HEK293T (cell line): Measurements from ENCODE around the gene MRTO4.

Source experiments
- CTCF ChIA-PET: fragments of 350-600 bp; formaldehyde crosslinking; extraction: SDS; loops from one replicate; lab custom pipeline; 2021; ENCODE audit warnings: antibody characterized with exemption, inconsistent platforms; lab: Yijun Ruan, JAX
- POLR2A ChIA-PET: fragments of 350-600 bp; formaldehyde crosslinking; extraction: SDS; loops from one replicate; lab custom pipeline; 2020; ENCODE audit warnings: antibody characterized with exemption, inconsistent platforms; lab: Yijun Ruan, JAX
- DNase-seq: peaks from one replicate; pipeline ENCODE4 v3.0.0; 2012; ENCODE audit warnings: mixed read lengths; ENCODE audit errors: extremely low spot score
- ARNT ChIP-seq: fragments of 450-650 bp; IDR thresholded peaks from 2 replicates; pipeline ENCODE4 v1.6.1; 2017; ENCODE audit warnings: mild to moderate bottlenecking
- BHLHE40 ChIP-seq: fragments of 450-650 bp; IDR thresholded peaks from 2 replicates; pipeline ENCODE4 v1.6.1; 2016; ENCODE audit warnings: mild to moderate bottlenecking, moderate library complexity, borderline replicate concordance
- CTBP1 ChIP-seq: fragments of 450-650 bp; IDR thresholded peaks from 2 replicates; pipeline ENCODE4 v1.6.1; 2016; ENCODE audit warnings: borderline replicate concordance
- ELF4 ChIP-seq: fragments of 450-650 bp; IDR thresholded peaks from 2 replicates; pipeline ENCODE4 v1.6.1; 2017; ENCODE audit warnings: antibody characterized with exemption
- FOXA1 ChIP-seq: fragments of 450-650 bp; IDR thresholded peaks from 2 replicates; pipeline ENCODE4 v1.6.1; 2016; ENCODE audit warnings: mild to moderate bottlenecking
- FOXK2 ChIP-seq: fragments of 450-650 bp; IDR thresholded peaks from 2 replicates; pipeline ENCODE4 v1.6.1; 2016; ENCODE audit warnings: mild to moderate bottlenecking
- FOXM1 ChIP-seq: fragments of 450-650 bp; IDR thresholded peaks from 2 replicates; pipeline ENCODE4 v1.6.1; 2017; ENCODE audit warnings: mild to moderate bottlenecking, borderline replicate concordance
- HDGF ChIP-seq: fragments of 450-650 bp; IDR thresholded peaks from 2 replicates; pipeline ENCODE4 v1.6.1; 2017; ENCODE audit warnings: antibody characterized with exemption, borderline replicate concordance
- L3MBTL2 ChIP-seq: fragments of 450-650 bp; conservative IDR thresholded peaks from 2 replicates; pipeline ENCODE4 v1.6.1; 2016; ENCODE audit warnings: mild to moderate bottlenecking
- LEF1 ChIP-seq: fragments of 450-650 bp; IDR thresholded peaks from 2 replicates; pipeline ENCODE4 v1.6.1; 2017; ENCODE audit warnings: mild to moderate bottlenecking, borderline replicate concordance
- NFRKB ChIP-seq: fragments of 450-650 bp; IDR thresholded peaks from 2 replicates; pipeline ENCODE4 v1.6.1; 2016; ENCODE audit warnings: mild to moderate bottlenecking, moderate library complexity
- SP1 ChIP-seq: fragments of 450-650 bp; IDR thresholded peaks from 2 replicates; pipeline ENCODE4 v1.6.1; 2017
- SUZ12 ChIP-seq: fragments of 450-650 bp; IDR thresholded peaks from 2 replicates; pipeline ENCODE4 v1.6.1; 2016; ENCODE audit warnings: mild to moderate bottlenecking
- TARDBP ChIP-seq: fragments of 450-650 bp; IDR thresholded peaks from 2 replicates; pipeline ENCODE4 v1.6.1; 2016
- ZNF384 ChIP-seq: fragments of 450-650 bp; IDR thresholded peaks from 2 replicates; pipeline ENCODE4 v1.6.1; 2016
- TF ChIP-seq, protein P1 (sequence below): fragments of 450-650 bp; IDR thresholded peaks from 2 replicates; pipeline ENCODE4 v1.6.1; 2016

MRTO4 gene

DNA sequence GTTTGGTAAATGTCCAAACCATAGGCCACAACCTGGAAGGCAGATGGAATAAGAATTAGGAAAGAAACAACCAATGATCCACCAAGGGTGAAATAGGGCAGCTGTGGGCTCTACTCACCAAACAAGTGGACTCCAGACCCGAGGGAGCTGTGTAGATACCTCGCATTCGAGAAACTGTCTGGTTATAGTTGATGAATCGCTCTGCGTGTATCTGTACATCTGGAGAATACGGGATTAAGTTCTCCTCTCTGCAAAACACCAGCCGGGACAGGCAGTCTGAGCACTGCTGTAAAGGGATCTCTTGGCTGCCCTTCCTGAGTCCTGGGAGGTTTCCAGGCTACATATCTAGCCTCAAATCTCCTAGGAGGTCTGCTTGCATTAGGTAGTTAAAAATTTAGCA lies 32.2 kb upstream of the MRTO4 start:
- CTCF ChIA-PET, result no interaction called here
- TF ChIP-seq SP1, result no peak
- TF ChIP-seq FOXK2, result no peak
- TF ChIP-seq LEF1, result no peak
- TF ChIP-seq, protein P1, sequence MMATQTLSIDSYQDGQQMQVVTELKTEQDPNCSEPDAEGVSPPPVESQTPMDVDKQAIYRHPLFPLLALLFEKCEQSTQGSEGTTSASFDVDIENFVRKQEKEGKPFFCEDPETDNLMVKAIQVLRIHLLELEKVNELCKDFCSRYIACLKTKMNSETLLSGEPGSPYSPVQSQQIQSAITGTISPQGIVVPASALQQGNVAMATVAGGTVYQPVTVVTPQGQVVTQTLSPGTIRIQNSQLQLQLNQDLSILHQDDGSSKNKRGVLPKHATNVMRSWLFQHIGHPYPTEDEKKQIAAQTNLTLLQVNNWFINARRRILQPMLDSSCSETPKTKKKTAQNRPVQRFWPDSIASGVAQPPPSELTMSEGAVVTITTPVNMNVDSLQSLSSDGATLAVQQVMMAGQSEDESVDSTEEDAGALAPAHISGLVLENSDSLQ, result no peak
- TF ChIP-seq ARNT, result no peak
- TF ChIP-seq FOXM1, result no peak
- no peak for TF ChIP-seq BHLHE40
- TF ChIP-seq TARDBP, result no peak
- no peak for TF ChIP-seq CTBP1
- TF ChIP-seq FOXA1, result no peak
- no peak for TF ChIP-seq HDGF
- no peak for TF ChIP-seq NFRKB
- TF ChIP-seq ELF4, result no peak
- no peak for TF ChIP-seq SUZ12
- TF ChIP-seq L3MBTL2, result no peak
- no peak for TF ChIP-seq ZNF384
- POLR2A ChIA-PET, result interaction anchor here (1.0 kb wide), 1 partner anchor 8 kb away, joined by 3 read pairs; no protein-coding TSS in a partner anchor
- DNase-seq, result no peak

DNA sequence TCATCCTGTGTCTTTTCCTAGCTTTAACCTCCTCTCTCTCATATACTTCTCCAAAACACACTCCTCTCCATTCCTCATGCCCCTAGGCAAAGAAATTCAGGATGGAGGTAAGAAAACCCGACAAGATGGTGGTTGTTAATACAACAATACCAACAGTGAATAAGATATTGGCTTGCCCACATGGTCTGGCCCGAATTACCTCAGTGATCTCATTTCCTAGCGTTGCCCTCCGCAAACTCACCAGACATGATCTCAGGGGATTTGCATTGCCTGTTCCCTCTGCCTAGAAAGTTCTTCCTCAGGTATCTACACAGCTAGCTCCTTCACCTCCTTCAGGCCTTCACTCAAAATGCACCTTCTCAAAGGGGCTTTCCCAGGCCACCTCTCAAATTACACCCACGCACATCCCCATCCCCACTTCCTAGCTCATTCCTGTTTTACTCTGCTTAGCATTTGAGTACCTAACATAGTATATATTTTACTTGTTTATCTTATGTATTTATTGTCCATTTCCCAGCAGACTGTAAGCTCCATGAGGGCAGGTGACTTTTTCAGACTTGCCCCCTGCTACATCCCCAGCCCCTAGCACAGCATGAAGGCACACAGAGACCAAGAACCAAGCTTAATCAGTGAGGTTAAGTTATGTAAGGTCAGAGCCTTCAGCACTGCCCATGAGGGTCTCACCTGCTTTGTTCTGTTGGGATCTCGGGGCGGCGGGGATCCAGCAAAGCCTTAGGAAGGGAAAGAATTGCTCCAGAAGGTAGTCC lies 31.3 kb upstream of the MRTO4 start:
- ChIA-PET POLR2A (interaction anchor here (1.0 kb wide), 1 partner anchor 9 kb away, joined by 3 read pairs; no protein-coding TSS in a partner anchor), CTCF (no interaction called here)
- TF ChIP-seq NFRKB, result no peak
- no peak for TF ChIP-seq TARDBP
- no peak for DNase-seq

- DNase-seq, result no peak
- CTCF ChIA-PET, result no interaction called here
- TF ChIP-seq FOXK2, result no peak
- no peak for TF ChIP-seq L3MBTL2
- no peak for TF ChIP-seq SP1
- TF ChIP-seq FOXA1, result no peak
- TF ChIP-seq, protein P1, result no peak
- TF ChIP-seq NFRKB, result no peak
- TF ChIP-seq FOXM1, result no peak
- no peak for TF ChIP-seq ARNT
- no peak for TF ChIP-seq ELF4
- TF ChIP-seq SUZ12, result no peak
- no peak for TF ChIP-seq LEF1
- no peak for TF ChIP-seq CTBP1
- no peak for TF ChIP-seq ZNF384
- TF ChIP-seq HDGF, result no peak
- no peak for TF ChIP-seq TARDBP
- no peak for TF ChIP-seq BHLHE40
- POLR2A ChIA-PET, result no interaction called here
Observed at GRCh38 chr1:19220991-19221390, 30.6 kb upstream of the MRTO4 start.

GRCh38 chr1:19222573-19222972 lies 29.0 kb upstream of the MRTO4 start:
- TF ChIP-seq FOXK2, result no peak
- no peak for TF ChIP-seq ELF4
- no peak for TF ChIP-seq FOXA1
- no peak for DNase-seq
- ChIA-PET POLR2A (interaction anchor here (1.5 kb wide), 1 partner anchor 29 kb away, joined by 4 read pairs; the partner anchor contains the start of genes EMC1 and MRTO4), CTCF (no interaction called here)

DNA sequence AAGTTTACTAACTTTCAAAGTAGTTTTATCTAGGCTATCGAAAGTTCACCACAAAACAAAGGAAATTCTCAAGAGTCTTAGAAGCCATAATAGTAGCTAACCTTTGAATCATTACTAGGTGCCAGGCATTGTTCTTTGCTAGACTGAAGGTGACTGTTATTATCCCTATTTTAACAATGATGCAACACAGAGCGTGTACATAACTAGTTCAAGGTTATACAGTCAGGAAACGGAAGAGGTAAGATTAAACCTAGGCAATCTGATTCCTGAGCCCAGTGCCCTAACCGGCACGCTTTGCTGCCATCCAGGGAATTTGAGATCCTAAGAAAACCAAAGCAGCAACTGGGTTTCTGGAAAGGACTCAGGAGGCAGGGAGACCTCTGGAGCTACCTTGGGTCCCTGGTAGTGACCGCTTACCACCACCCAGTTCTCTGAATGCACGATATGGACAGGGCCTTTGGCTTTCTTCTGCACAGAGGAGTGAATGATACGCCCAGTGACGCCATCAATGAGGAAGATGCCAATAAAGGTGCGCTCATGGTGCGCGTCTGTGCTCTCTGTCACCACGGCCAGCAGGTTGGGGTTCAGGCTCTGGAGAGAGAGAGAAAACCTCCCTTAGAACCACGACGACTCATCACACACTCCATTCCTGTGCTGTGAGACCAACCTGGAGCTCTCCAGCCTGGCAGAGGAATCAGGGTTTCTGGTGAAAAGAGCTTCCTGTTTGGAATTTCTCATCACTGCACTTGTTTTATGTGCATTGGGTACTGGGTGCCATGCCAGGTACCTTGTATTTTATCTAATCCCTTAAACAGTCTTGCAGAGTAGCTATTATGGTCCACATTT lies 28.4 kb upstream of the MRTO4 start:
- ChIA-PET POLR2A (interaction anchor here (1.5 kb wide), 1 partner anchor 28 kb away, joined by 4 read pairs; the partner anchor contains the start of genes EMC1 and MRTO4), CTCF (interaction anchor here (0.5 kb wide), 1 partner anchor 43 kb away, joined by 3 read pairs; no protein-coding TSS in a partner anchor)

More for the DNA sequence above, 28.4 kb upstream of the MRTO4 start:
- TF ChIP-seq FOXK2 (no peak), SUZ12 (no peak), ELF4 (no peak), ZNF384 (no peak), BHLHE40 (no peak), LEF1 (no peak), NFRKB (no peak), FOXM1 (no peak), CTBP1 (no peak), SP1 (no peak), HDGF (no peak), L3MBTL2 (no peak), ARNT (no peak), FOXA1 (no peak)
- TF ChIP-seq, protein P1, result no peak
- DNase-seq, result no peak
